K562 (cell line): ENCODE results near the gene STX2.

Source experiments
- ATF4 ChIP-seq: fragments of 450-650 bp; formaldehyde crosslinking; IDR thresholded peaks from 2 replicates; pipeline ENCODE4 v1.4.0; 2022; ENCODE audit warnings: mild to moderate bottlenecking, moderate library complexity
- CHD7 ChIP-seq: fragments of 200-600 bp; sonication (generic); IDR thresholded peaks from one replicate; pipeline ENCODE4 v1.6.1; 2012; ENCODE audit warnings: mild to moderate bottlenecking, low read depth, low read length, inconsistent platforms
- CTCF ChIP-seq, 3 experiments: IDR thresholded peaks in 2 of 3; conservative IDR thresholded peaks in 1 of 3; 2 replicates each; pipeline ENCODE4 v1.5.1; 2011 to 2012; ENCODE audit warnings: low read length in 3 of 3, mild to moderate bottlenecking in 3 of 3, control low read depth in 2 of 3, improper control_type of control experiment in 1 of 3, inconsistent platforms in 1 of 3, low read depth in 1 of 3, mixed read lengths in 1 of 3, moderate library complexity in 1 of 3; ENCODE audit not compliant: insufficient read depth in 2 of 3

DNA sequence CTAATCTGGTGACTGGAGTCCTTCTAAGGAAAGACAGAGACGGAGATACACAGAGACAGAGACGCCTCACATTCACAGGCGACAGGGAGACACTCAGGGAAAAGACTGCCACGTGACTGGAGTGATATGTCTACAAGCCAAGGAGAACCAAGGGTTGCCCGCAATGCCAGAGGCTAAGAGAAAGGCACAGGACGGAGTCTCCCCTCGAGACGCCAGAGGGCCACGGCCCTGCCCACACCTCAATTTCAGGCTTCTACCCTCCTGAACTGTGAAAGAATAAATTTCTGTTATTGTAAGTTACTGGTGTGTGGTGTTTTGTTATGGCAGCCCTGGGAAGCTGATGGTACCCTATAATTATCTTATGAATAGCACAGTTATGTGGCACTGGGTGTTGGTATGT, 21.3 kb upstream of the STX2 start:
- TF ChIP-seq CHD7 (no peak), CTCF (IDR thresholded peaks at IDR 0.05 in 2 of 3, conservative IDR thresholded peaks at IDR 0.05 in 1 of 3; ENCODE audit: insufficient read depth in 2 of 3, low read depth in 1 of 3, low read length in 3 of 3) (no peak), ATF4 (CRISPR knock-in tag) (no peak)
